C4-2B (cell line): ENCODE results near the gene CAMK2A.

Source experiments
- H3K27ac ChIP-seq: fragments of 450-650 bp; 2 replicates; pipeline ENCODE4 v1.5.1; 2017
- ZFX ChIP-seq: fragments of 450-650 bp; IDR thresholded peaks from 2 replicates; pipeline ENCODE4 v1.6.1; 2017
- TF ChIP-seq, protein P1 (sequence below): fragments of 450-650 bp; conservative IDR thresholded peaks from 2 replicates; pipeline ENCODE4 v1.5.1; 2017; ENCODE audit warnings: mild to moderate bottlenecking

CAMK2A gene

DNA sequence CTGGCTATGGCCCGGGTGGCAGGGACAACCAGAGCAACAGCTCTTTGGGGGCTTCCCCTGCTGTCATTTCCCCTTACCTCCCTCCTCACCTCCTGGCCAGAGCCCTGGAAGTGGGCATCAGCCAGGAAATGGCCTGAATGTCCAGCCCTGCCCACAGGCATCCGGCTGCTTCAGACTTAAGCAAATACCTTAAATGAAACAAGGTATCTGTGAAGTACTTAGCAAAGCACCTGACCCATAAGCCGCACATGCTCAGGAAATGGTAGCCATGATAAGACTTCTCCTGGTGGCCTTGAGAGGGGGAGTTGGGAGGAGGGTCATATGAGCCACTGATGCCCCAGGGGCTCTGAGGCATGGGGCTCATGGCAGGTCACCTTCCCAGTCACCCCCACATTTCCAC lies 43.8 kb downstream of the CAMK2A start:
- no peak for TF ChIP-seq ZFX
- TF ChIP-seq, protein P1, sequence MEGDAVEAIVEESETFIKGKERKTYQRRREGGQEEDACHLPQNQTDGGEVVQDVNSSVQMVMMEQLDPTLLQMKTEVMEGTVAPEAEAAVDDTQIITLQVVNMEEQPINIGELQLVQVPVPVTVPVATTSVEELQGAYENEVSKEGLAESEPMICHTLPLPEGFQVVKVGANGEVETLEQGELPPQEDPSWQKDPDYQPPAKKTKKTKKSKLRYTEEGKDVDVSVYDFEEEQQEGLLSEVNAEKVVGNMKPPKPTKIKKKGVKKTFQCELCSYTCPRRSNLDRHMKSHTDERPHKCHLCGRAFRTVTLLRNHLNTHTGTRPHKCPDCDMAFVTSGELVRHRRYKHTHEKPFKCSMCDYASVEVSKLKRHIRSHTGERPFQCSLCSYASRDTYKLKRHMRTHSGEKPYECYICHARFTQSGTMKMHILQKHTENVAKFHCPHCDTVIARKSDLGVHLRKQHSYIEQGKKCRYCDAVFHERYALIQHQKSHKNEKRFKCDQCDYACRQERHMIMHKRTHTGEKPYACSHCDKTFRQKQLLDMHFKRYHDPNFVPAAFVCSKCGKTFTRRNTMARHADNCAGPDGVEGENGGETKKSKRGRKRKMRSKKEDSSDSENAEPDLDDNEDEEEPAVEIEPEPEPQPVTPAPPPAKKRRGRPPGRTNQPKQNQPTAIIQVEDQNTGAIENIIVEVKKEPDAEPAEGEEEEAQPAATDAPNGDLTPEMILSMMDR: no peak

DNA sequence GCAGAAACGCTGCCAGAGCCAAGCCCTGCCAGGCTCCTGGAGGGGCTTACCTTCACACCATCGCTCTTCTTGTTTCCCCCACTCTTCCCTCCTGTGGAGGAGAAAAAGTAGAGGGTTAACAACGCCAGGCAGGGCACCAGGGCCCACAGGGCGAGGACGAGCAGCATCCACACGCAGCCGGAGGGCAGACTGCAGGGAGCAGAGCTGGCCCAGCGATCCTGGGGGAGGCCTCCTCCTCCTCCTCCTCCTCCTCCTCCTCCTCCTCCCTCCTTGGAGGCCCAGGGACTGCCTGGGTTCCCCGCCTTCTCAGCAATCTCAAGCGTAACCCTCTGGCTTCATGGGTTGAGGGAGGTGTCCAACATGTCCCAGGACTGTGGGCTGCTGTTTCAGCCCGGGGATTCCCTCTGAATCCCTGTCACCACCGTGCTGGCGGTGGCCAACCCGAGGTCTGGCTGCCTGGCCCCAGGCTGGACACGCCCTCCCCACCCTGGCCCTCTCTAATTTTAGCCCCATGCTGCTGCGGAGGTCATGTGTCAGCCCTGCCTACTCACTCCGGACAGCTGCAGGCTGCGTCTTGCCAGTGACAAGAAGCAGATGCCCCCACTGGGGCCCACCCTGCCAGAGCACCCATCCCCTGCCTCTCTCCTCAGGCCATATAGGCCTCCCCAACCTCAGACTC lies 44.3 kb downstream of the CAMK2A start:
- TF ChIP-seq ZFX: no peak
- TF ChIP-seq, protein P1: no peak
- no peak overlapping the region for H3K27ac ChIP-seq

More for the DNA sequence above, 43.8 kb downstream of the CAMK2A start:
- H3K27ac ChIP-seq: no peak overlapping the region

DNA sequence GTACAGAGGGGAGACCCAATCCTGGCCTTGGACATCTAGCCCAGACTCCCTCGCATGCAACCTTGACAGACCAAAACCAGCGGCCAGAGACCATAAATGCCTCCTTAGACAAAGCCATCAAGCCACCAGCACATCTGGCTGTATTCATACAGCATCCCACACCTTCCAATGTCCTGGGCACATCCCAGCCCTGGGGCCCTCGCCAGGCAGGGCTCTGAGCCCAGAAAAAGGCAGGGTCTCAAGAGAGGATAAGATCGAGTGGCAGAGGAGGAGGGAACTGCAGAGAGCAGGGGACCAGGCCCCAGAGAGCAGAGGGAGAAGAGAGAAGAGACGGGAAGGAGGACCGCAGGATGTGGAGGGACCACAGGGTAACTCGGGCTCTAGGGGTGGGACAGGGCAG lies 45.4 kb downstream of the CAMK2A start:
- TF ChIP-seq, protein P1: no peak
- TF ChIP-seq ZFX: no peak
- no peak overlapping the region for H3K27ac ChIP-seq

DNA sequence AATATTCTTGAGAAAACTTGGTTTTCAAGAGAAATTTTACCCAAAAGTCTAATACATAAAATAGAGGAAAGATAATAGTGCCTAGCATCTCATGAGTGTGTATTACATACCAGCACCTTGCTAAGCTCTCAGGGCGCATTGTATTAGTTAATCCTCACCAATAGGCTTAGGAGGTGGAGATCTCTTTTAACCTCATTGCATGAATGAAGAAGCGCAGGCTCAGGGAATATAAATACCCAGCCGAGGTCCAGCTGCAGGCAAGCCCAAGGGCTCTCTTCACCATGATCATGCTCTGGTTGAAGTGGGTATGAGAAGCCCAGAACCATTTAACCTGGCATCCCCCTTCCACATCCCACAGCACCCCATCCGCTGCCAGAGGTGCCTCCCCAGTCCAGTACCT lies 46.0 kb downstream of the CAMK2A start:
- no peak overlapping the region for H3K27ac ChIP-seq
- TF ChIP-seq, protein P1: no peak
- no peak for TF ChIP-seq ZFX

DNA sequence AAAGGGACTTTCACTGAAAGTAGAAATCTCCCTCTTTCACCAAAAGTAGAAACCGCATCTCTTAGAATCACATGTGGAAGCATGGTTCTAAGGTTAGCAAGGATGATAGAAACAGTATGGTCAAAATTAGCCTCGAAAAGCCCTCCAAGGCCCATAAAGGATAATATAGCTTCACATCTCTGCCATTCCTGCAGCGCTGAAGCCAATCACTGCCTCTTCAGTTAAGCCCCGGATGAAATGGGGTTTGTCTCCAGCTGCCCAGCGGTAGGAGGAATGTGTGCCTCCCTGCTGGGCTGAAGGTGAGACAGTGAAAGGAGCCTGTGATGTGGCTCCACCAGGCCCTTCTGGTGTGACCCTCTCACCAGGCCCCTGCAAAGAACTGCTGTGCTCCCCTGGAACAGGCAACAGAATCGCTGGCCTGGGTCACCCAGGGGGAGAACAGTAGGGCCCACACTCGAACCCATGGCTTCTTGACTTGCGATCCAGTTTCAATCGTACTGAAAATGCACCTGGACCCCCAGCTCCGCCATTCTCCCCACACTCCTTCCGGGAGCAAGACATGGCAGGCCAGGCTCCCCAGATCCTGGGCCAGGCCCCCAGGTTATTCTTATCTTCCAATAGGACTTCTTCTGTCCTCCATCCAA lies 47.2 kb downstream of the CAMK2A start:
- no peak overlapping the region for H3K27ac ChIP-seq
- TF ChIP-seq, protein P1: no peak
- TF ChIP-seq ZFX: no peak

DNA sequence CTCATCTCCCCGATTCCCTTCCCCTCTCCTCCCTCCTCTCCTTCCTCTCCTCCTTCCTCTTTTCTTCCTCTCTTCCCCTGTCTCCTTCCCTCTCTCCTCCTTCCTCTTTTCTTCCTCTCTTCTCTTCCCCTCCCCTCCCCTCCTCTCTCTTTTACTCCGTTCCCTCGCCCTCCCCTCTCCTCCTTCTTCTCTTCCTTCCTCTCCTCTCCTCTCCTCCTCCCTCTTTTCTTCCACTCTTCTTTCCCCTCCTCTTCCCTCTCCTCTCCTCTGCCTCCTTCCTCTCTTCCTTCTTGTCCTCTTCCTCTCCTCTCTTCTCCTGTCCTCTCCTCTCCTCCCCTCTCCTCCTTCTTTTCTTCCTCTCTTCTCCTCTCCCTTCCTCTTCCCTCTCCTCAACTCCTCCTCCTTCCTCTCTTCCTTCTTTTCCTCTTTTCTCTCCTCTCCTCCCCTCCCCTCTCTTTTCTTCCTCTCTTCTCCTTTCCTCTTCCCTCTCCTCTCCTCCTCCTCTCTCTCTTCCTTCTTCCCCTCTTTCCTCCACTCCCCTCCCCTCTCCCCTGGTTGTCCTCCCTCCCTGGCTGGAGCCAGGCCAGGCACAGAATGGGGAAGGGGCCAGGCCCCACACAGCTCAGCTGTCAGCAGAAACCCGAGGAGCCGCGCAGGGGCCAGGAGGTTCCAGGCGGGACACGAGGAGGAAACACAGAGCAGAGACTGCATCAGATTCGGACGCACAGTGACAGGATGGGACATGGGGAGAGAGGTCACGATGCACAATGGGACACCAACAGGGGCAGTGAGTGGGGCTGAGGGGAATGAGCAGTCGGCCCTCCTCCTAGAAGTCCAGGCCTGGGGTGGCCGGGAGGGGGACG lies 48.0 kb downstream of the CAMK2A start:
- no peak for TF ChIP-seq ZFX
- TF ChIP-seq, protein P1: no peak
- no peak overlapping the region for H3K27ac ChIP-seq

DNA sequence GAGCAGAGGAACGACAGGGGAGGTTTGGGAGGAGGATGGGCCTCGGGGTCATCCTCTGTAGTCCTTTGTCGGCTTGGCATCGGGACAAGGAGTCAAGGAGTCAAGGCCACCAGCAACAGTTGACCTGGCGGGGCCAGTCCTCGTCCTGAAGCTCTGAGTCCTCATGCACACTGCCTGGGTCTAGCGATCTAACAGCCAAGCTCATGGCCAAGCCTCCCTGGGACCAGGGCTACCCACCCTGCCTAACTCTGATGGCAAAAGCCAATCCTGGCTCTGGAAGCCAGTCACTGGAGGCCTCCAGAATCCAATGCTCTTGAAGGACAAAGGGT lies 49.8 kb downstream of the CAMK2A start:
- no peak for TF ChIP-seq ZFX
- TF ChIP-seq, protein P1: no peak
- no peak overlapping the region for H3K27ac ChIP-seq
